IPS DF 6.9 (cell line): ENCODE results near the gene SLC35A3.
A peak's percentile ranks its signal among the peaks of the same experiment; 100 is the strongest.
"Not testable (repeated sequence)": the region's sequence is repeated elsewhere in the genome, so short reads cannot be mapped to it uniquely, and the experiment has no call there.

ENCODE experiments used
- DNase-seq: peaks from one replicate; pipeline ENCODE4 v3.0.0-alpha.2; 2013; ENCODE audit warnings: low read depth, low spot score
- H3K27ac ChIP-seq: one replicate; pipeline ENCODE4 v1.5.1; 2013; ENCODE audit warnings: low read length, control low read depth
- H3K27me3 ChIP-seq: 2 replicates; pipeline ENCODE4 v1.6.1; 2013; ENCODE audit warnings: mild to moderate bottlenecking, low read length; ENCODE audit not compliant: control insufficient read depth, insufficient read depth
- H3K36me3 ChIP-seq: 2 replicates; pipeline ENCODE4 v1.6.1; 2013; ENCODE audit warnings: low read length; ENCODE audit not compliant: control insufficient read depth, insufficient read depth
- H3K4me1 ChIP-seq: 2 replicates; pipeline ENCODE4 v1.6.1; 2013; ENCODE audit warnings: low read length; ENCODE audit not compliant: control insufficient read depth, insufficient read depth
- H3K4me3 ChIP-seq: 2 replicates; pipeline ENCODE4 v1.5.1; 2013; ENCODE audit warnings: mild to moderate bottlenecking, low read length
- H3K9me3 ChIP-seq: 2 replicates; pipeline ENCODE4 v1.6.1; 2013; ENCODE audit warnings: low read length, inconsistent platforms; ENCODE audit not compliant: control insufficient read depth, insufficient read depth
- WGBS: extraction: QIAGEN DNeasy Blood & Tissue Kit; methylation state at CpG from one replicate; pipeline ENCODE4 v1.1.7; 2013; ENCODE audit warnings: mixed read lengths, missing lambda C conversion rate; ENCODE audit not compliant: insufficient read length, insufficient coverage; 5-methylcytosine and 5-hydroxymethylcytosine counted together

The SLC35A3 gene

DNA sequence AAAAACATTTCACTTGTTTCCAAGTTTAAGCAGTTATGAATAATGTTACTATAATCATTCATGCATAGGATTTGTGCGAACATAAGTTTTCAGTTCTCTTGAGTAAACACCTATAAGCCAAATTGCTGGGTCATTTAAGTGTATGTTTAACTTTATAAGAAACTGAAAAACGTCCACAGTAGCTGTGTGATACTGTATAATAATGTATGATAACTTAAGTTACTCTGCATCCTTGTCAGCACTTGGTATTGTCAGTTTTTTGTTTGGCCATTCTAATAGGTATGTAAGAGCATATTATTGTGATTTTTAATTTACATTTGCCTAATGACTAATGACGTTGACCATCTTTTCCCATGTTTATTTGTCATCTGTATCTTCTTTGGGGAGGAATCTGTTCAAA lies 14.4 kb upstream of the SLC35A3 start:
- H3K27ac ChIP-seq, result no peak overlapping the region
- no peaks in the 10 kb centered on the region for H3K9me3 ChIP-seq
- H3K27me3 ChIP-seq, result no peaks in the 10 kb centered on the region; the same call in 1 of the 2 replicates
- no peak for DNase-seq
- no peaks in the 10 kb centered on the region; the same call in 1 of the 2 replicates for H3K4me1 ChIP-seq
- H3K4me3 ChIP-seq, result no peak overlapping the region
- no CpG with 5 or more reads among the region's 3 CpGs for WGBS
- H3K36me3 ChIP-seq, result no peaks in the 10 kb centered on the region

GRCh38 chr1:99956755-99957154 lies 13.0 kb upstream of the SLC35A3 start:
- H3K27ac ChIP-seq, result no peak overlapping the region
- no peaks in the 10 kb centered on the region; the same call in 1 of the 2 replicates for H3K4me1 ChIP-seq
- no peaks in the 10 kb centered on the region; the same call in 1 of the 2 replicates for H3K27me3 ChIP-seq
- no peak overlapping the region for H3K4me3 ChIP-seq
- WGBS, result no CpG with 5 or more reads among the region's 2 CpGs
- no peak for DNase-seq
- no peaks in the 10 kb centered on the region for H3K36me3 ChIP-seq
- H3K9me3 ChIP-seq, result no peaks in the 10 kb centered on the region

GRCh38 chr1:99957818-99958217 lies 12.0 kb upstream of the SLC35A3 start:
- DNase-seq, result no peak
- Histone ChIP-seq H3K27me3 (no peaks in the 10 kb centered on the region; the same call in 1 of the 2 replicates), H3K27ac (no peak overlapping the region), H3K4me1 (no peaks in the 10 kb centered on the region; the same call in 1 of the 2 replicates), H3K4me3 (no peak overlapping the region), H3K9me3 (no peaks in the 10 kb centered on the region), H3K36me3 (no peaks in the 10 kb centered on the region)
- no CpG with 5 or more reads among the region's 1 CpG for WGBS

DNA sequence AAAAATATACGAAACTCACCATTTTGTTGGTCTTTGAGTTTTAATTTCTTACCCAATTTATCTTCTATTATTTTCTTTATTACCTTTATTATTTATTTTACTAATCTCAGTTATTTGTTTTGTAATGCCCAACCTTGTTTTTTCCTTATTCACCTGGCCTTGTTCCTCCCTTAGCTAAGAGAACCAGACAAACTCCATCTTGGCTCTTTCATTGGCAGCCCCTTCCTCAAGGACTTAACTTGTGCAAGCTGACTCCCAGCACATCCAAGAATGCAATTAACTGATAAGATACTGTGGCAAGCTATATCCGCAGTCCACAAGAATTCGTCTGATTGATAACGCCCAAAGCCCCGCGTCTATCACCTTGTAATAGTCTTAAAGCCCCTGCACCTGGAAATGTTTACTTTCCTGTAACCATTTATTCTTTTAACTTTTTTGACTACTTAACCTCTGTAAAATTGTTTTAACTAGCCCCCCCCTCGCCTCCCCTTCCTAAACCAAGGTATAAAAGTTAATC lies 10.5 kb upstream of the SLC35A3 start:
- not testable (repeated sequence) for DNase-seq, H3K9me3 ChIP-seq, H3K36me3 ChIP-seq, H3K4me1 ChIP-seq, H3K4me3 ChIP-seq, H3K27ac ChIP-seq, H3K27me3 ChIP-seq
- no CpG with 5 or more reads among the region's 7 CpGs for WGBS

GRCh38 chr1:99960260-99960659 lies 9.5 kb upstream of the SLC35A3 start:
- not testable (repeated sequence) for H3K27ac ChIP-seq, H3K9me3 ChIP-seq, DNase-seq, H3K4me3 ChIP-seq, H3K4me1 ChIP-seq, H3K36me3 ChIP-seq, H3K27me3 ChIP-seq
- WGBS, result no CpG with 5 or more reads among the region's 5 CpGs

GRCh38 chr1:99963041-99963795 lies 6.6 kb upstream of the SLC35A3 start:
- no peak for DNase-seq
- H3K27ac ChIP-seq, result no peak overlapping the region
- H3K9me3 ChIP-seq, result no peaks in the 10 kb centered on the region

DNA sequence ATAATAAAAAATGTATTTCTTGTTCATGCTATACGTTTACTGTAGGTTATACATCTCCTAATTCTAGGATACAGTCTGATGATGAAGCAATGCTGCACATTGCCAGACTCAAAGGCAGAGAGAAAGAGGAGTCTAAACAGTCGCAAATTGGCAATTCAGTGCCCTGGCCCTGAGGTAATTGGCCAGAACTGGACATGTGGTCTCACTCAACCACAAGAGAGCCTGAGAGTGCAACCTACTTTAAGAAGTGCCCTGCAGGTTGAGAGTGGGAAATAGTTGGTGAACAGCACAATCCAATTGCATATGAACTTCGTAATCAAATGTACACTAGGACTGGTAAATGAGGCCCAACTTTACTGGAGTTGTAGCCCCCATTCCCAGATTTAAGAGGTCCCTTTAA lies 5.0 kb upstream of the SLC35A3 start:
- DNase-seq, result no peak
- H3K4me1 ChIP-seq, result peaks cover 3% of the 10 kb centered on the region; the same call in 1 of the 2 replicates
- no peaks in the 10 kb centered on the region for H3K9me3 ChIP-seq
- H3K27me3 ChIP-seq, result no peaks in the 10 kb centered on the region
- H3K4me3 ChIP-seq, result no peak overlapping the region
- H3K36me3 ChIP-seq, result no peaks in the 10 kb centered on the region
- no peak overlapping the region for H3K27ac ChIP-seq
- WGBS, result no CpG with 5 or more reads among the region's 3 CpGs

More at GRCh38 chr1:99963041-99963795, 6.6 kb upstream of the SLC35A3 start:
- H3K4me3 ChIP-seq, result no peak overlapping the region
- no peaks in the 10 kb centered on the region for H3K36me3 ChIP-seq
- no peaks in the 10 kb centered on the region; the same call in 1 of the 2 replicates for H3K27me3 ChIP-seq
- no peaks in the 10 kb centered on the region; the same call in 1 of the 2 replicates for H3K4me1 ChIP-seq

- Histone ChIP-seq H3K36me3 (no peaks in the 10 kb centered on the region), H3K27me3 (no peaks in the 10 kb centered on the region), H3K9me3 (no peaks in the 10 kb centered on the region), H3K27ac (no peak overlapping the region), H3K4me1 (peaks cover 3% of the 10 kb centered on the region; the same call in 1 of the 2 replicates), H3K4me3 (no peak overlapping the region)
- no CpG with 5 or more reads among the region's 2 CpGs for WGBS
- no peak for DNase-seq
These were observed 4.0 kb upstream of the SLC35A3 start for GRCh38 chr1:99965646-99966375.

DNA sequence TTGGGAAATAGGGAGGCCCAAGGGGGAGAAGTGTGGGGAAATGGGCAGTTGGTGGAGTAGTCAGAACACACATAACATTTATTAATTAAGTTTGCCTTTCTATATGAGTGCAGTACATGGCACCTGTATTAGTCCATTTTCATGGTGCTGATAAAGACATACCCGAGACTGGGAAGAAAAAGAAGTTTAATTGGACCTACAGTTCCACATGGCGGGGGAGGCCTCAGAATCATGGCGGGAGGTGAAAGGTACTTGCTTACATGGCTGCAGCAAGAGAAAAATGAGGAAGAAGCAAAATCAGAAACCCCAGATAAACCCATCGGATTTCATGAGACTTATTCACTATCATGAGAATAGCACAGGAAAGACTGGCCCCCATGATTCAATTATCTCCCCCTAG lies 1.6 kb upstream of the SLC35A3 start:
- H3K36me3 ChIP-seq, result no peaks in the 10 kb centered on the region
- no peaks in the 10 kb centered on the region for H3K9me3 ChIP-seq
- WGBS, result no CpG with 5 or more reads among the region's 4 CpGs
- no peak for DNase-seq
- H3K4me3 ChIP-seq, result no peak overlapping the region
- H3K27ac ChIP-seq, result no peak overlapping the region
- no peaks in the 10 kb centered on the region for H3K27me3 ChIP-seq
- peaks cover 3% of the 10 kb centered on the region; the same call in 1 of the 2 replicates for H3K4me1 ChIP-seq

DNA sequence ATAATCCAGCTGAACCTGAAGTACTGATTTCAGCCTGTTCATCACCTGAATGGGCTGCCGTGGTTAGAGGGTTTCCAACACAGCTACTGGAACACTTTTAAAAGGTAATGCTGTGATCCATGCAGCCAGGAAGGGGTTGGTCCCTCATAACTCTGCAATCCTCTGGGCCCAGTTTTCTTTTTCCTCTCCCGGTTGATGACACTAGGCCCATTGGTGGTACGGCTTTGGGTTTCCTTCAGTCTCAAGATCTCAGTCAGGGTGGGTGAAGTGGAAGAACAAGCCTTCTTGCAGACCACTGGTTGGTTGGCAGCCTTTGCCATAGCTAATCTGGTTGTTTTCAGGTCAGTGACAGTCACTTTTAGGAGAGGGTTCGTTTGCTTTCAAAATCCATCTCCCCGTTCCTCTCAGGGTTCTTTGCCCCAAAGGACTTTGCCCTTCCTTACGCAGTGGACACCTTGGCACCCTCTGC lies 502 bp upstream of the SLC35A3 start:
- Histone ChIP-seq H3K27ac (no peak overlapping the region), H3K4me3 (peak overlapping the region; percentile 72; the same call in 1 of the 2 replicates), H3K4me1 (peaks cover 3% of the 10 kb centered on the region; the same call in 1 of the 2 replicates), H3K27me3 (no peaks in the 10 kb centered on the region), H3K9me3 (no peaks in the 10 kb centered on the region), H3K36me3 (no peaks in the 10 kb centered on the region)
- DNase-seq, result no peak
- no CpG with 5 or more reads among the region's 6 CpGs for WGBS
